GM12801 (cell line): Measurements from ENCODE around the gene FLT3LG.

Experiments used
- CTCF ChIP-seq: IDR thresholded peaks from one replicate; pipeline ENCODE4 v1.5.1; 2011; ENCODE audit warnings: control low read depth; ENCODE audit not compliant: insufficient read length; ENCODE audit errors: extremely low read depth

The FLT3LG gene

GRCh38 chr19:49520705-49521319 is 46.8 kb downstream of the FLT3LG start:
- no peak for TF ChIP-seq CTCF

GRCh38 chr19:49524812-49525455 is 50.9 kb downstream of the FLT3LG start:
- no peak for TF ChIP-seq CTCF

- TF ChIP-seq CTCF = no peak
These were observed 54.3 kb downstream of the FLT3LG start for GRCh38 chr19:49528211-49528771.

GRCh38 chr19:49530708-49531107 is 56.7 kb downstream of the FLT3LG start:
- no peak for TF ChIP-seq CTCF

- no peak for TF ChIP-seq CTCF
These were observed 59.8 kb downstream of the FLT3LG start for GRCh38 chr19:49533551-49534488.

GRCh38 chr19:49534632-49535385 is 60.8 kb downstream of the FLT3LG start:
- TF ChIP-seq CTCF = no peak
